SHP77 treated with DMSO at 0.1 percent for 48 hours (cell line): ENCODE data around the gene NPC1.
A peak's percentile ranks its signal among the peaks of the same experiment; 100 is the strongest.
"Not testable (repeated sequence)": the region's sequence is repeated elsewhere in the genome, so short reads cannot be mapped to it uniquely, and the experiment has no call there.

Source experiments
- DNase-seq: peaks from one replicate; lab custom pipeline; 2025; lab: John Stamatoyannopoulos, UW

NPC1 gene

GRCh38 chr18:23586249-23587196 is at the start of gene NPC1:
TSS of gene NPC1 (minus strand) at chr18:23586506. CDS start at chr18:23586343, 163 bp downstream.
- DNase-seq = peak; percentile 60

- no peak for DNase-seq
These were observed 49.7 kb upstream of the NPC1 start for GRCh38 chr18:23636071-23636399.

GRCh38 chr18:23635283-23636070 is 49.2 kb upstream of the NPC1 start:
- no peak for DNase-seq

- no peak for DNase-seq
These were observed 48.4 kb upstream of the NPC1 start for GRCh38 chr18:23634692-23635091.

- no peak for DNase-seq
These were observed 46.3 kb upstream of the NPC1 start for GRCh38 chr18:23632615-23633014.

GRCh38 chr18:23631746-23632145 is 45.4 kb upstream of the NPC1 start:
- no peak for DNase-seq

- DNase-seq = no peak
These were observed 45.0 kb upstream of the NPC1 start for GRCh38 chr18:23631312-23631711.

- peak; percentile 51 for DNase-seq
These were observed 43.2 kb upstream of the NPC1 start for GRCh38 chr18:23629444-23629946.

GRCh38 chr18:23627970-23628369 is 41.7 kb upstream of the NPC1 start:
- DNase-seq = no peak

- no peak for DNase-seq
These were observed 41.0 kb upstream of the NPC1 start for GRCh38 chr18:23627321-23627720.

- no peak for DNase-seq
These were observed 40.4 kb upstream of the NPC1 start for GRCh38 chr18:23626451-23627279.

- no peak for DNase-seq
These were observed 36.7 kb upstream of the NPC1 start for GRCh38 chr18:23623040-23623439.

- DNase-seq = no peak
These were observed 33.1 kb upstream of the NPC1 start for GRCh38 chr18:23619388-23619881.

- DNase-seq = no peak
These were observed 32.6 kb upstream of the NPC1 start for GRCh38 chr18:23618862-23619387.

GRCh38 chr18:23617412-23618014 is 31.2 kb upstream of the NPC1 start:
- DNase-seq = no peak

- no peak for DNase-seq
These were observed 30.0 kb upstream of the NPC1 start for GRCh38 chr18:23616258-23616657.

- DNase-seq = no peak
These were observed 28.6 kb upstream of the NPC1 start for GRCh38 chr18:23614891-23615290.

GRCh38 chr18:23614413-23614812 is 28.1 kb upstream of the NPC1 start:
- DNase-seq = no peak

- DNase-seq = not testable (repeated sequence)
These were observed 26.8 kb upstream of the NPC1 start for GRCh38 chr18:23613091-23613475.

GRCh38 chr18:23612434-23613090 is 26.3 kb upstream of the NPC1 start:
- DNase-seq = no peak
